ENCODE measurements around the gene GAA.

GAA gene

DNA sequence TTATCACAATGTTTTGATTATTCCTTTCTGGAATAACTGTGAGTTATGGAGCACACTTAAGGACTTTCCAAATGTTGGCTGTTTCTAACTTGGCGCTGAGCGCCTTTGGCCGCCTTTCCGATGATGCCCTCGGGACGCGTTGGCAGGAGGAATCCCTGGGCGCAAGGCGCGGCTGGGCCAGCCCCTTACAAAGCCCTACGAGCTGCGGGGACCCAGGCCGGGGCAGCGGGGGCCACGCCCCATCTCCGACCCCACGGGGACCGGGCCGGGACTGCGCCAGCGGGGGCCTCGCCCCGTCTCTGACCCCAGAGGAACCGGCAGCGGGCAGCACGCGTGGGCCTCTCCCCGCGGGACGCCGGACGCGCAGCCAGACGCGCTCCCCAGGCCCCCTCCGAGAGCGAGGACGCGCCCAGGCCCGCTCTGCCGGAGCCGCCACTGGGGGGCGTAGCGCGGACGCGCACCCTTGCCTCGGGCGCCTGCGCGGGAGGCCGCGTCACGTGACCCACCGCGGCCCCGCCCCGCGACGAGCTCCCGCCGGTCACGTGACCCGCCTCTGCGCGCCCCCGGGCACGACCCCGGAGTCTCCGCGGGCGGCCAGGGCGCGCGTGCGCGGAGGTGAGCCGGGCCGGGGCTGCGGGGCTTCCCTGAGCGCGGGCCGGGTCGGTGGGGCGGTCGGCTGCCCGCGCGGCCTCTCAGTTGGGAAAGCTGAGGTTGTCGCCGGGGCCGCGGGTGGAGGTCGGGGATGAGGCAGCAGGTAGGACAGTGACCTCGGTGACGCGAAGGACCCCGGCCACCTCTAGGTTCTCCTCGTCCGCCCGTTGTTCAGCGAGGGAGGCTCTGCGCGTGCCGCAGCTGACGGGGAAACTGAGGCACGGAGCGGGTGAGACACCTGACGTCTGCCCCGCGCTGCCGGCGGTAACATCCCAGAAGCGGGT lies at the start of gene GAA:
GAA (plus strand) TSS at position 571 of the 935 bp plus-strand sequence. CDS start 3,006 bp downstream, outside the sequence.
- peak; percentile 78 for DNase-seq (ENCODE audit: low read depth)

DNA sequence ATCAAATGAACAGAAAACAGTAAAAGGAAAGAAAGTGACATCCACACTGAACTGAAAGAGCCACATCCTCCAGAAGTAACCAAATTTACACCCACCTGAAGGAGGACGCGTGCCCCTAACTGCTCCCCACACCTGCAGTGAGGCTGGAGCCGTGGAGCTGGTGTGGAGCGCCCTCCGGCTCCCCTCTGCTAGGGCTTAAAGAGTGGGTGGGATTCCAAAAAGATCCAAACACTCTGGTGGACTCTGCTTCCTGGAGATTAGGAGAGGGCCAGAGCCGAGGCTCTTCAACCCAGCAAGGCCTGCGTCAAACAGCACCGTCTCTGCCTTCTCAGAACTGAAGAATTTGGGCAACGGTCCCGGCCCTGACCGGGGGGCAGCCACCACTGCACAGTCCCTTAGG lies 49.7 kb upstream of the GAA start:
- no peak for DNase-seq (ENCODE audit: low read depth)

GRCh38 chr17:80053102-80053501 lies 48.3 kb upstream of the GAA start:
- no peak for DNase-seq (ENCODE audit: low read depth)

DNA sequence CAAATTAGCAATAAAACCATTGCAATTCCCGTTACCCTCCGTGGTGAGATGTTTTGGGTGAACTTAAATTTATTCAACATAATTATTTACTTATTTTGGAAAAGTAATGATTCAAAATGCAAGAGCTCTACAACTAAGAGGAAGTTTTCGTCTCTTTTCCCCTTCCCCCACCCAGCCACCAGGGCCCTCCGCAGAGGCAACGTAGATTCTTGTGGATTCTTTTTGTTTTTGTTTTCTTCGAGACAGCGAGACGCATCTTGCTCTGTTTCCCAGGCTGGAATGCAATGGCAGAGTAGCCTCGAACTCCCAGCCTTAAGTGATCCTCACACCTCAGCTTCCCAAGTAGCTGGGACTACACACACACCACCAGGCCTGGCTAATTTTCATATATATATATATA lies 45.8 kb upstream of the GAA start:
- DNase-seq (ENCODE audit: low read depth) = no peak

GRCh38 chr17:80058311-80058955 lies 42.9 kb upstream of the GAA start:
- no peak for DNase-seq (ENCODE audit: low read depth)

- DNase-seq (ENCODE audit: low read depth) = no peak
Observed at GRCh38 chr17:80060644-80061043, 40.7 kb upstream of the GAA start.

DNA sequence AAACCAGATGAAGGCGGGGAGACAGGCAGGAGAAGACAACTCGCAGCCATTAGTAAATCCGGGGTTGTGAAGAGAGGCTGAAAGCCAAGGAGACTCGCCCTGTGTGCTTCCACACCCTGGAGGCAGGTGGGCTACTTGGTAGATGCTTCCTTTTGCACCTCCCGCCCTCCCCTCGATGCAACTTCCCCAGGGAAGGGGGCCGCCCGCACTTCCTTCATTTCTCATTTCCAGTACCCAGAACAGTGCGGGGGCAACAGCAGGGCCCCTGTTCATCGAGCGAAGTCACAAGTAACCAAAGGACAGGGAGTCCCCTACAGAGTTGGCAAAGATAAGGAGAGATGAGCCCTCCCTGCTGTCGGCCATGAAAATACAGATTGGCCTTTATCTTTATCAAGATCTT lies 40.0 kb upstream of the GAA start:
- no peak for DNase-seq (ENCODE audit: low read depth)

DNA sequence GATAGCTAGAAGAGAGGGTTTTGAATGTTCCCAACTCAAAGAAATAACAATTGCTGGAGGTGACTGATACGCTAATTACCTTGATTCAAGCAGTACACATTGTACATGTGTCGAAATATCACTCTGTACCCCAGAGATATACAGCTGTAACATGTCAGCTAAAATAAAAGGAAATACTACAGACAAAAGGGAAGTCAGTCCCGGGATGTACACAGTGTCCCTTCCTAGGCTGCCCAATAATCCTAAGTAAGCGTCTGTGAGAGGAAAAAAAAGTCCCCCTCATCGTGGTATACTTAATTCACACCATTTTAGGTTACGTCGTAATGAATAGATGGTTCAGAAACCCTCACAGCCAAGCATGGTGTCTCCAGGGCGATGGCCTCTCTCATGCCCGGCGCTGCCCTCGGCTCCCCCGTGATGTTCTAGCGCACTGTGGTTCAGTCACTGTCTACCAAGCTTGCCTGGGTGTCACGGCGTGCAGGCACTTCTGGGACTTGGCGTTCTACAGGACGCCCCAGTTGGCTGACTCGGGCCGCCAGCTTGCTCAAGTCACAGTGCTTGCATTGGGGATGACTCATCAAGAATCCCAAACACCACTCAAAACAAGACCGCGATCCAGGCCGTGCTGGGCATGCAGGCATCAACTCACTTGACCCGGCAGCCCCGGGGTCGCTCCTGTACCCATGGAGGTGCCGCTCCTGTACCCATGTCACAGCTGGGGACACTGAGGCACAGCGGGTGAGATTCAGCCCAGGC lies 37.4 kb upstream of the GAA start:
- DNase-seq (ENCODE audit: low read depth) = no peak

- no peak for DNase-seq (ENCODE audit: low read depth)
Observed at GRCh38 chr17:80064696-80065095, 36.7 kb upstream of the GAA start.

DNA sequence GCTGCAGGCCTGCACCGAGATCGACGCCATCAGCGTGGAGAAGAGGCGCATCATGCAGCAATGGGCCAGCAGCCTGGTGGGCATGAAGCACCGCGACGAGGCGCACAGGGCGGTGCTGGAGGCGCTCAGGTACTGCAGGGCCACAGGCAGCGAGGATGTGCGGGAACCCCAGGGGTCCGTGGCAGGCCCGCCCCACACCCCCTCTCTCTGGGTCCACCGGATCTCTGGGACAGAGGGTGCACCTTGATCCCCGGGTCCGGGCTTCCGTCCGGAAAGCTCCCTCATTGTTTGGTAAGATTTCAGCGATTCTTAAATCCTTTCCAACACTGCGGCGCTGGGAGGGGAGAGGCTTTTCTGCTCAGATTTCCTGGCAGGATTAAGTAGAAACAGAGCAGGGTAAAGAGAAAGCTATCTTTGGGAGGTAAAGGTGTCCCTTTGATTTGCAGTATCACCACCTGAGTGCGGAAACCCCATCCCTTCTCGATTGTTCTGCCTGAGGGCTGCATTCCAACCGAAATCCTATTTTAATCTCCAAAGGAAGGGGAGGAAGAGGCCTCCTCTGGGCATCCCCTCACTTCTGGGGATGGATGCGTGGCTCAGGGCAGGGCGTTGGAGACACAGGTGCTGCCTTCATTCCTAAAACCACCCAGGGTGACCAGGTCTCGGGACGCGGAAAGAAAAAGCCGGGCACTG lies 35.8 kb upstream of the GAA start:
- DNase-seq (ENCODE audit: low read depth) = no peak

DNA sequence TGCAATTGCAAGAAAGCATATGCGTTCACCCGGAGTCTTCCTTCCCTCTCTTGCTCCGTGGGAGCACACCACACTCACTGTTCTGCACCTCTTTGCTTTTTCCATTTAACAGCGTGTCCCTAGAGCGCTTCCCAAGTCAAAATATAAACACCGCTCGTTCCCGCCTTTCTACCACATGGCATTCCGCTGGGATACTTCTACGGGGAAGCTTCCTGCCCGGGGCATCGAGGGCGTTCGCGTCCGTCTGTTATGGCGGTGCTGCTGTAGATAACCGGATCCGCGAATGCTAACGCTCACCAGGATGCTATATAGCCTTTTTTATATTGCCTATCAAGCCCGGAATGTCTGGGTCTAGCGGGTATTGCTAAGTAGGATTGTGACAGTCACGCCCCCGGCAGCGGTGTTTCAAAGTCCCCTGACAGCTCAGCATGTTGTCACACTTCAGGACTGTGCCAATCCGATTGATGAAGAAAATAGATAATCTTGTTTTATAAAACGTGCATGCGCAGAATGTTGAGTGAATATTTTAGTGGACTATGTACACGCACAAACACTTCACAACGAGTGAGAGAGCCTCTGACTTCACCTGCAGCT lies 33.9 kb upstream of the GAA start:
- no peak for DNase-seq (ENCODE audit: low read depth)

DNA sequence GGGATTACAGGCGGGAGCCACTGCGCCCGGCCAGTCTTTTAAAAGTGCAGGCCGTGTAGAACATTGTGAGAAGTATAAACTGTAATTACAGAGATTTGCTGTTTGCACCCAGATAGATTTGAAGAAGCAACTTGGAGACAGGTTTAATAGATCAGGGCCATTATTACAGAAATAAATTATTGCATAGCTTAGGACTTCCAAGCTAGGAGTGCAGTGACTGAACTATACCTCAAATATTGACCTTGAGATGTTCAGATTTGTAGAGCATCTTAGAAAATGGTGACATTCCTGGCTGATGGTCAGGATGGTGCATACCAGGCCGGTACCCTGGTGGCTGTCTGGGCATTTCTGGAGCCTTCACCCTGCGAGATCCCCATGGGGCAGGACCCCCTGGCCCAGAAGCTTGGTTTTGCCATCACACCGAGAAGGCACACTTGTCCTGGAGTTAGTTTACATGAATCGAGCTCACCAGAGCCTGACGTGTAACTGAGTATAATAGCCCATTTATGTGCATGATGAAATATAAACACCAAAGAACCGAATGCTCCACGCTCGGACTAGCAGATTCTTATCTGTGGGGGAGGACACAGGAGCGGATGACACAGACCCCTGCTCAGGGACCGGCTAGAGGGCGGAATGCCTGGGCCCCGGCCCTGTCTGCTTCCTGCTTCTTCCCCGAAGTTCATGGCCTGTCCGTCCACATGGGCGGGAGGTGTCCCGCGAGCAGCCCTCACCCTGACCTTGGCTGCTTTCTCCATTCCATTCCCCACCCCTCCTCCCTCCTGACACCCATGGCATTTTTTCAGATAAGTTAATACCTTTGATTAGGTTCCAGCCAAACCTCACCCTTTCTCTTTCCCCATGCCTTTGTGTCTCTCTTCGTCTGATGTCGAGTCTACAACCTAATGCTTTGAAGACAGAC lies 32.8 kb upstream of the GAA start:
- no peak for DNase-seq (ENCODE audit: low read depth)

- DNase-seq (ENCODE audit: low read depth) = no peak
Observed at GRCh38 chr17:80070375-80071115, 30.8 kb upstream of the GAA start.

DNA sequence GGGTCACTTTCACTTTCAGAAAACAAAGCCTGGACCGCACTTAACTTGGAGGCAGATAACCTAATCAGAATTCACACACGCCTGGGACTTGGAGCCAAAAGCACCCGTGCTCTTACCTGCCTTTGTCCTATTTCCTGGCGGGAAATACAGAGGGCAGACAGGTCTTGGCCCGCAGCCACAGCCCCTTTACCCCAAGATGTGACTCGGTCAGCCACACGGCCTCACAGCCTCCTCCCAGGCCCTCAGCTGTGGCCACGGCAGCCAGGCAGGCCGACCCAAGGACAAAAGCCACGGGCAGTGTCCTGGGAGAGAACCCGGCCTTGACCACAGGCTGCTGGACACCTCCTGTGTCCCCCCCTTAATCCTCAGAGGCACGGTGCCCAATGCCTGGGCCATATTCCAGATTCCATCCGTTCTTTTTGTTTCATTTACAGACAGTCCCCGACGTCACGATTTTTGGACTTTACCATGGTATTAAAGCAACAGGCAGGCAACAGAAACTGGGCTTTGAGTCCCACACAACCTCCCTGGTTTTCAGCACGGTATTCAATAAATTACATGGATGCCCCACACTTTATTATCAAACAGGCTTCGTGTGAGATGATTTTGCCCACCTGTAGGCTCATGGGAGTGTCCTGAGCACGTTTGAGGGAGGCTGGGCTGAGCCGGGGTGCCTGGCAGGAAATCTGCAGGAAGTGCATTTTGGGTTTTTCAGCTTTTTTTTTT lies 30.1 kb upstream of the GAA start:
- no peak for DNase-seq (ENCODE audit: low read depth)

GRCh38 chr17:80072410-80072809 lies 29.0 kb upstream of the GAA start:
- no peak for DNase-seq (ENCODE audit: low read depth)

- DNase-seq (ENCODE audit: low read depth) = no peak
Observed at GRCh38 chr17:80080081-80080480, 21.3 kb upstream of the GAA start.

DNA sequence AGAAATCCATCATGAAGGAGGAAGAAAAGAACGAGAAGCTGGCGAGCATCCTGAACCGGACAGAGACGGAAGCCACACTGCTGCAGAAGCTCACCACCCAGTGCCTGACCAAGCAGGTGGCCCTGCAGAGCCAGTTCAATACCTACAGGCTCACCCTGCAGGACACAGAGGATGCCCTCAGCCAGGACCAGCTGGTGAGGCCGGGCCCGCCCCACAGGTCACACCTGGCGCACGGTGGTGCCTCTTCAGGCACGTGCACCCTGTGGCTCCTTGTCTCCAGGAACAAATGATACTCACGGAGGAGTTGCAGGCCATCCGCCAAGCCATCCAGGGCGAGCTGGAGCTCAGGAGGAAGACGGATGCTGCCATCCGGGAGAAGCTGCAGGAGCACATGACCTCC lies 19.8 kb upstream of the GAA start:
- DNase-seq (ENCODE audit: low read depth) = no peak

DNA sequence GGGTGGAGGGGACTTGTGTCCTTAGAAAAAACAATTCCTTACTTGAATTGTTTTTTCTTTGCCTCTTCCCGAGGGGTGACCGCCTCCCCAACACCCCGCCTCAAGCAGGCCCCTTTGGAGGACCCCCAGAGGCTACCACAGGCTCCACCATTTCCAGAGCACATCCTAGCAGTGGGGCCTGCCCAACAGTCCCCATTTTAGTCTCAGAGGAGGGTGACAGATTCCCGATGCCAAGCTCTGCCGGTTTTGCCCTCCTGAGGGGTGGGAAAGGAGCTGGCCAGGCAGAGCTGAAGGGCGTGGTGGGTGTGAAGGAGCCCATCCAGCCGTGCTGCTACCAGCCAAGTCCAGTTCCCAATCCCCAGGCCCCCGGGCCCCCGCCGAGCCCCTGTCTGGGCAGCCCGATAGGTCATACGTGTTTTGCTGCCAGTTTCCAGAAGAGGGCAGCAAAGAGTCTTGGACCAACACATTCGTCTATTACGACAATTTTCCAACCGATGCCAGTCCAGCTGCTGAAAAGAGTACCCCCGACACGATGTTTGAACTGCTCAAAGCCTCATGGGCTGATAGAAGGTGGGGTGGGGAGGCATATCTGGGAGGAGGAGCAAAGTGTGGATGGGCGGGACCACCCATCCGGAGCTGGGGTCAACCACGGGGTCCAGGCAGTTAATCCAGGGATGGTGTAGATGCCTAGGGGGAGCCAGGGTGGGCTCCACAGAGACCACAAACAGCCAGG lies 18.8 kb upstream of the GAA start:
- DNase-seq (ENCODE audit: low read depth) = peak; percentile 25

Data from stimulated activated CD8-positive, alpha-beta memory T cell treated with anti-CD3 and anti-CD28 coated beads, Interleukin-12 subunit alpha, Interleukin-12 subunit beta, amount 100 ng/mL, for 1 hour (primary cell).